NB4 (cell line): Measurements from ENCODE around the gene CIROP.

Source experiments
- DNase-seq: peaks from one replicate; pipeline ENCODE4 v3.0.0; 2010; ENCODE audit warnings: low read depth
- H3K4me3 ChIP-seq: one replicate; pipeline ENCODE4 v1.5.1; 2011; ENCODE audit warnings: mild to moderate bottlenecking, low read depth, low read length, moderate library complexity
- MYC ChIP-seq: IDR thresholded peaks from 2 replicates; pipeline ENCODE4 v1.6.1; 2011; ENCODE audit warnings: low read depth, low read length
- POLR2A ChIP-seq: IDR thresholded peaks from 2 replicates; pipeline ENCODE4 v1.6.1; 2011; ENCODE audit warnings: mild to moderate bottlenecking; ENCODE audit not compliant: insufficient read length; ENCODE audit errors: extremely low read depth
- TF ChIP-seq, protein P1 (sequence below): IDR thresholded peaks from one replicate; pipeline ENCODE4 v1.5.1; 2012; ENCODE audit warnings: low read depth, low read length
- TF ChIP-seq, protein P2 (sequence below): IDR thresholded peaks from 2 replicates; pipeline ENCODE4 v1.6.1; 2011; ENCODE audit warnings: low read depth, low read length

The CIROP gene

DNA sequence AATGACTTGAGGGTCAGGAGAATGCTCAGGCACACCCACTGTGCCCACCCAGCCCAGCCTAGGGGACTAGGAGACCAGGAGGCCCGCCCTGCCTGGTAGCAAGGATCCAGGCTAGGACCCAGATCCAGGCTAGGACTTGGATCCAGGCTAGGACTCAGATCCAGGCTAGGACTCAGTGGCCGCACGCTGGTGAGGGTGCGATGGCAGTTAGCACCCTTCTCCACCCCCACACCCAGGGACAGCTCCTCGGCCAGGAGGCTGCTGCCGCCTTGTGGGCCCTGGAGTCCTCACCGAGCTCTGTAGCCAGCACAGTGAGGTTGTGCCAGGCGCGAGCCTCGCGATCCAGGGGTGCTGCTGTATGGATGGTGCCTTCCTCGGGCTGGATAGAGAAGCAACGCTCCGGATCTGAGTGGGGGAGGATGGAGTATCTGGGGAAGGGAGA is 52.6 kb downstream of the CIROP start:
- H3K4me3 ChIP-seq, result no peak overlapping the region
- no peak for DNase-seq
- TF ChIP-seq, protein P1, sequence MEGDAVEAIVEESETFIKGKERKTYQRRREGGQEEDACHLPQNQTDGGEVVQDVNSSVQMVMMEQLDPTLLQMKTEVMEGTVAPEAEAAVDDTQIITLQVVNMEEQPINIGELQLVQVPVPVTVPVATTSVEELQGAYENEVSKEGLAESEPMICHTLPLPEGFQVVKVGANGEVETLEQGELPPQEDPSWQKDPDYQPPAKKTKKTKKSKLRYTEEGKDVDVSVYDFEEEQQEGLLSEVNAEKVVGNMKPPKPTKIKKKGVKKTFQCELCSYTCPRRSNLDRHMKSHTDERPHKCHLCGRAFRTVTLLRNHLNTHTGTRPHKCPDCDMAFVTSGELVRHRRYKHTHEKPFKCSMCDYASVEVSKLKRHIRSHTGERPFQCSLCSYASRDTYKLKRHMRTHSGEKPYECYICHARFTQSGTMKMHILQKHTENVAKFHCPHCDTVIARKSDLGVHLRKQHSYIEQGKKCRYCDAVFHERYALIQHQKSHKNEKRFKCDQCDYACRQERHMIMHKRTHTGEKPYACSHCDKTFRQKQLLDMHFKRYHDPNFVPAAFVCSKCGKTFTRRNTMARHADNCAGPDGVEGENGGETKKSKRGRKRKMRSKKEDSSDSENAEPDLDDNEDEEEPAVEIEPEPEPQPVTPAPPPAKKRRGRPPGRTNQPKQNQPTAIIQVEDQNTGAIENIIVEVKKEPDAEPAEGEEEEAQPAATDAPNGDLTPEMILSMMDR, result no peak
- TF ChIP-seq, protein P2, sequence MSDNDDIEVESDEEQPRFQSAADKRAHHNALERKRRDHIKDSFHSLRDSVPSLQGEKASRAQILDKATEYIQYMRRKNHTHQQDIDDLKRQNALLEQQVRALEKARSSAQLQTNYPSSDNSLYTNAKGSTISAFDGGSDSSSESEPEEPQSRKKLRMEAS, result no peak
- no peak for TF ChIP-seq MYC
- no peak for TF ChIP-seq POLR2A

DNA sequence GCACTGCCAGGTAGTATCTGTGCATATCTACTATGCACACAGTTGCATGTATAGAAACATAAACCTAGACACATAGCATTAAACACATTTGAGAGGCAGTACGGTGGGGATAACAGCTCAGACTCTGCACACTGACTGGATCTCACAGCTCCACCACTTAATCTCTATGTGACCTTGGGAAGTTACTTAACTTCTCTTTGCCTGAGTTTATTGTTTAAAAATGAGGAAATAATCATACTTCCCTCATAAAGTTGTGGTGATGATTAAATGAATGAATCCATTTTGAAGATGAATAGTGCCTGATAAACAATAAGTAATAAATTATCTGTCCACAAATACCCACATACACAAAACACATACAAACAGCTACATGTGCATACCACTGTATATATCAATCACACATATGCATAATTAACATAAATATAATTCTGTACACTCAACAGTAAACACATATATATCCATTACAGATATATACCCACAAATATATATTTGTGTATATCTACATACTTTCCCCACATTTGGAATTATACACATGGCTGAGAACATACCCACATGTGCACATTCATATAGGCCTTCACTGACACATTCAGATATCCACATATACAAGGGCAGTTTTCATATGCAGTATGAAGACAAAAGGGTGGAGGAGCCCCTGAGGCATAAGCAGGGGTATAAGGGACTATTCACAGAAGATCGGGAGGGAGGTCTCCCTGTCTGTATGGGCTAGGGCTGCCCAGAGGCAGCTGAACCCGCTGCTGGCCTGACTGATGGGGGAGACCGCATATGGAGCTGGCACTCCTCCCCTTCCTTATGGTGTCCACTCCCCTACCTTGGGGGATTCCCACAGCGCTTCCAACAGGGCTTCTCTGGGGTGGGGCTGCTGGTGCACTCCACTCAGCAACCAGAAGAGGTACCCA is 53.4 kb downstream of the CIROP start:
- TF ChIP-seq, protein P2, result no peak
- no peak for TF ChIP-seq MYC
- H3K4me3 ChIP-seq, result no peak overlapping the region
- no peak for DNase-seq
